Panc1 (cell line): ENCODE results near the gene TRIP10. TPM values are rescaled to one million over a fixed set of nuclear protein-coding genes. Genes with fewer than 3 reads are reported as not detected.

Experiments
- ATAC-seq: fragments of 200-7000 bp; cut with Tn5 transposase; 2 replicates; pipeline ENCODE4 v1.9.1; 2020; ENCODE audit warnings: mild to moderate bottlenecking, moderate library complexity
- BruUV-seq: library from RNA; stranded (reverse); fragments of 400-500 nt; replicated peaks from 2 replicates; lab custom pipeline; 2021; lab: Mats Ljungman, UMichigan
- CTCF ChIA-PET: fragments of 300-600 bp; sonication (Branson Sonifier 250); formaldehyde crosslinking; loops from one replicate; lab custom pipeline; 2022; ENCODE audit warnings: antibody characterized with exemption; lab: Charles Lee
- POLR2A ChIA-PET: fragments of 300-600 bp; sonication (Branson Sonifier 250); formaldehyde crosslinking; loops from one replicate; lab custom pipeline; 2022; ENCODE audit warnings: antibody characterized with exemption; lab: Charles Lee
- DNase-seq: peaks from one replicate; pipeline ENCODE4 v3.0.0-alpha.2; 2010; ENCODE audit warnings: low read depth, low spot score
- H3K27ac ChIP-seq: 2 replicates; pipeline ENCODE4 v1.5.1; 2011; ENCODE audit warnings: mild to moderate bottlenecking, low read length, inconsistent platforms
- H3K27me3 ChIP-seq: fragments of 200-500 bp; sonication (Bioruptor generic); 2 replicates; pipeline ENCODE4 v1.6.0; 2014; ENCODE audit warnings: low read length, inconsistent platforms; ENCODE audit not compliant: control insufficient read depth, insufficient read depth
- H3K36me3 ChIP-seq: fragments of 200-500 bp; sonication (Bioruptor generic); 2 replicates; pipeline ENCODE4 v1.5.1; 2014; ENCODE audit warnings: inconsistent platforms, mild to moderate bottlenecking, low read length, moderate library complexity; ENCODE audit not compliant: control insufficient read depth, insufficient read depth
- H3K4me1 ChIP-seq: 2 replicates; pipeline ENCODE4 v1.5.1; 2011; ENCODE audit warnings: inconsistent platforms, mild to moderate bottlenecking, low read length, moderate library complexity; ENCODE audit not compliant: control insufficient read depth, insufficient read depth
- H3K4me3 ChIP-seq, 2 experiments: 2 replicates each; pipeline ENCODE4 v1.5.1; 2011 to 2012; ENCODE audit warnings: low read depth in 2 of 2, low read length in 2 of 2, mild to moderate bottlenecking in 2 of 2, inconsistent platforms in 1 of 2, moderate library complexity in 1 of 2
- H3K9me3 ChIP-seq: fragments of 200-500 bp; sonication (Bioruptor generic); 2 replicates; pipeline ENCODE4 v1.5.1; 2014; ENCODE audit warnings: low read depth, mild to moderate bottlenecking, inconsistent platforms, low read length, moderate library complexity; ENCODE audit not compliant: control insufficient read depth, insufficient read depth
- CTCF ChIP-seq: fragments of 450-650 bp; IDR thresholded peaks from 2 replicates; pipeline ENCODE4 v1.5.1; 2017; ENCODE audit warnings: mild to moderate bottlenecking
- POLR2AphosphoS5 ChIP-seq: IDR thresholded peaks from 2 replicates; pipeline ENCODE4 v1.6.1; 2012; ENCODE audit warnings: mild to moderate bottlenecking, low read depth, low read length, moderate library complexity
- SIN3A ChIP-seq: IDR thresholded peaks from 2 replicates; pipeline ENCODE4 v1.6.1; 2012; ENCODE audit warnings: low read depth, mild to moderate bottlenecking, low read length, moderate library complexity, borderline replicate concordance; ENCODE audit not compliant: insufficient read depth
- TCF7L2 ChIP-seq: IDR thresholded peaks from 2 replicates; pipeline ENCODE4 v1.6.1; 2011; ENCODE audit warnings: mild to moderate bottlenecking, low read depth, low read length, inconsistent platforms
- in situ Hi-C: cut with HindIII; loops from 2 replicates; pipeline ENCODE4 v1.10.0; 2016; ENCODE audit warnings: low sequenced_read_pairs, low pct_unique_long_range_greater_than_20kb
- intact Hi-C: fragments of 100-400 bp; cut with micrococcal nuclease; formaldehyde crosslinking; loops from one replicate; pipeline ENCODE4 v1.10.0; 2022; ENCODE audit not compliant: unreplicated experiment
- total RNA-seq: library from RNA; stranded (reverse); gene quantifications from one replicate; pipeline ENCODE4 v1.2.1, GENCODE V29; 2021; ENCODE audit not compliant: unreplicated experiment
- TF ChIP-seq, protein P1 (sequence below), 2 experiments: IDR thresholded peaks; 2 replicates each; pipeline ENCODE4 v1.6.1; 2011 to 2012; ENCODE audit warnings: low read depth in 2 of 2, control low read depth in 1 of 2, low read length in 1 of 2, mild to moderate bottlenecking in 1 of 2, moderate library complexity in 1 of 2; ENCODE audit not compliant: insufficient read depth in 1 of 2

TRIP10 gene
- total RNA-seq, 1 experiment from 2014 or later = 115 TPM

GRCh38 chr19:6693056-6693471 is 46.4 kb upstream of the TRIP10 start:
- no peak overlapping the region for H3K4me3 ChIP-seq
- no peaks in the 10 kb centered on the region for H3K4me1 ChIP-seq
- BruUV-seq = no TSS peak
- DNase-seq (no peak), ATAC-seq (0 out of 2 replicates have a peak, but pooled peaks have one; percentile 45)
- TF ChIP-seq SIN3A (no peak), TCF7L2 (no peak), CTCF (no peak), POLR2AphosphoS5 (no peak)
- TF ChIP-seq, protein P1, sequence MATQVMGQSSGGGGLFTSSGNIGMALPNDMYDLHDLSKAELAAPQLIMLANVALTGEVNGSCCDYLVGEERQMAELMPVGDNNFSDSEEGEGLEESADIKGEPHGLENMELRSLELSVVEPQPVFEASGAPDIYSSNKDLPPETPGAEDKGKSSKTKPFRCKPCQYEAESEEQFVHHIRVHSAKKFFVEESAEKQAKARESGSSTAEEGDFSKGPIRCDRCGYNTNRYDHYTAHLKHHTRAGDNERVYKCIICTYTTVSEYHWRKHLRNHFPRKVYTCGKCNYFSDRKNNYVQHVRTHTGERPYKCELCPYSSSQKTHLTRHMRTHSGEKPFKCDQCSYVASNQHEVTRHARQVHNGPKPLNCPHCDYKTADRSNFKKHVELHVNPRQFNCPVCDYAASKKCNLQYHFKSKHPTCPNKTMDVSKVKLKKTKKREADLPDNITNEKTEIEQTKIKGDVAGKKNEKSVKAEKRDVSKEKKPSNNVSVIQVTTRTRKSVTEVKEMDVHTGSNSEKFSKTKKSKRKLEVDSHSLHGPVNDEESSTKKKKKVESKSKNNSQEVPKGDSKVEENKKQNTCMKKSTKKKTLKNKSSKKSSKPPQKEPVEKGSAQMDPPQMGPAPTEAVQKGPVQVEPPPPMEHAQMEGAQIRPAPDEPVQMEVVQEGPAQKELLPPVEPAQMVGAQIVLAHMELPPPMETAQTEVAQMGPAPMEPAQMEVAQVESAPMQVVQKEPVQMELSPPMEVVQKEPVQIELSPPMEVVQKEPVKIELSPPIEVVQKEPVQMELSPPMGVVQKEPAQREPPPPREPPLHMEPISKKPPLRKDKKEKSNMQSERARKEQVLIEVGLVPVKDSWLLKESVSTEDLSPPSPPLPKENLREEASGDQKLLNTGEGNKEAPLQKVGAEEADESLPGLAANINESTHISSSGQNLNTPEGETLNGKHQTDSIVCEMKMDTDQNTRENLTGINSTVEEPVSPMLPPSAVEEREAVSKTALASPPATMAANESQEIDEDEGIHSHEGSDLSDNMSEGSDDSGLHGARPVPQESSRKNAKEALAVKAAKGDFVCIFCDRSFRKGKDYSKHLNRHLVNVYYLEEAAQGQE (IDR thresholded peaks at IDR 0.05; ENCODE audit: insufficient read depth in 1 of 2, low read depth in 2 of 2, low read length in 1 of 2) = no peak
- H3K9me3 ChIP-seq = no peaks in the 10 kb centered on the region
- H3K36me3 ChIP-seq = no peaks in the 10 kb centered on the region
- H3K27ac ChIP-seq = no peak overlapping the region
- ChIA-PET CTCF (no interaction called here), POLR2A (no interaction called here)
- H3K27me3 ChIP-seq = no peaks in the 10 kb centered on the region
- in situ Hi-C loops = no loop called here
- intact Hi-C loops = no loop called here

- no peak for DNase-seq
- Histone ChIP-seq H3K27ac (no peak overlapping the region), H3K9me3 (no peaks in the 10 kb centered on the region), H3K36me3 (no peaks in the 10 kb centered on the region), H3K27me3 (no peaks in the 10 kb centered on the region), H3K4me3 (no peak overlapping the region), H3K4me1 (no peaks in the 10 kb centered on the region)
- CTCF ChIA-PET = no interaction called here
- no TSS peak for BruUV-seq
- no peak for TF ChIP-seq CTCF
- no peak for TF ChIP-seq TCF7L2
- TF ChIP-seq, protein P1 (IDR thresholded peaks at IDR 0.05; ENCODE audit: insufficient read depth in 1 of 2, low read depth in 2 of 2, low read length in 1 of 2) = no peak
- TF ChIP-seq POLR2AphosphoS5 = no peak
- no peak for TF ChIP-seq SIN3A
- intact Hi-C loops (no loop called here), in situ Hi-C loops (no loop called here)
- POLR2A ChIA-PET = no interaction called here
- ATAC-seq = no peak
Observed at GRCh38 chr19:6693681-6694080, 45.8 kb upstream of the TRIP10 start.
